ENCODE results near the gene TSHZ1. TPM values are rescaled to one million over a fixed set of nuclear protein-coding genes. Genes with fewer than 3 reads are reported as not detected.

TSHZ1 gene
- total RNA-seq, 4 donors from 2014 or later: 17.9 to 41.7 (median 32.2) TPM

DNA sequence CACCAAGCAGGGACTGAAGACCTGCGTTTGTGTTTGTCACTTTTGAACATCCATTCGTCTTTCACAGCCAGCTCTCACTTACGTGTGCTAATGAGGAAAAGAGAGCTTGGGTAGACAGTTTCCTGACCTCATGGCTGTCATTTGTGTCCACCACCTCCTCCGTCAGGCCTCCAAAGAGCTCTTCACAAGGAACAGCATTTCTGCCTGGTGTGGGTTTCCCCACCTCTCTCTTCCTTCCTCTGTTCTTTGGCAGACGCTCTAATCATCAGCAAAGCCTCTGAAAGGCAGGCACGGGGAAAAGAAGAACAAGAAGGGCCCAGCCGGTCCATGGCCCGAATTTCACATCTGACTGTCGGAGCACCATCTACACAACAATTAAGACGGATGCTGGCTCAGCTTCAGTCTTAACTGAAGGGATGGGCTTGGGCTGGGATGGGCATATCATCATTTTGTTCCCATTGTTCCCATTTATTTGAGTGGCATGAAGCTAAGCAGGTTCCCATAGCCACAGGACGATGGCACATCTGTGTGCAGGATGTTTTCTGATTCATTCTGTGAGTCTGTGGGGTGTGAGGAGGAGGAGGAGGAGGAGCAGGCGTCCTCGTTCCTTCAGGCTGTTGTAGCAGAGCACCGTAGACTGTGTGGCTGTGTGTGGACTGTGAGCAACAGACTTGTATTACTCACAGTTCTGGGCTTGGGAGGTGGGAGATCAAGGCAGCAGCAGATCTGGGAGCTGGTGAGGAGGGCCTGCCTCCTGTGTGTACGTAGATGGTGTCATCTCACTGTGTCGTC lies 66.4 kb downstream of the TSHZ1 start:
- no peaks in the 10 kb centered on the region for H3K9me3 ChIP-seq
- TF ChIP-seq CTCF (IDR thresholded peaks at IDR 0.05): no peak
- TF ChIP-seq POLR2A (IDR thresholded peaks at IDR 0.05; ENCODE audit: low read depth): no peak
- TF ChIP-seq POLR2AphosphoS5 (IDR thresholded peaks at IDR 0.05): no peak
- TF ChIP-seq EP300 (IDR thresholded peaks at IDR 0.05): no peak
- no peak overlapping the region for H3K4me3 ChIP-seq
- no peak overlapping the region for H3K27ac ChIP-seq (replicated peaks in 1 of 4)
- no peaks in the 10 kb centered on the region for H3K27me3 ChIP-seq
- no peak for DNase-seq (ENCODE audit: extremely low spot score)
- no peaks in the 10 kb centered on the region for H3K36me3 ChIP-seq
- peaks cover 0 to 42% (median 21%) of the 10 kb centered on the region in 4 donors for H3K4me1 ChIP-seq
- intact Hi-C loops (cut with DNase I): no loop called here
- WGBS: 74% methylated on average over 16 of the region's 16 CpGs

DNA sequence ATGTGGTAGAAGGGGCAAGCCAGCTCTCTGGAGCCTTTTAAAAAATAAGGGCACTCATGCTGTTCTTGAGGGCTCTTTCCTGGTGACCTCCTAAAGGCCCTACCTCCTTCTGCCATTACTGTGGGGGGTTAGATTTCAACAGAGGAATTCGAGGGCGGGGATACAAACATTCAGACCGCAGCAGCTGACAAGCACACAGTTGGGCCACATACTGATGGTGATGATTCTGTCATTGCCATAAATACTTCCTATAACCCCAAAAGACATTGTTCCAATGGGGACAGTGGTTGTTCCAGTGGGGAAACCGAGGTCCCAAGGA lies 67.0 kb downstream of the TSHZ1 start:
- DNase-seq (ENCODE audit: extremely low spot score): no peak
- no peak overlapping the region for H3K27ac ChIP-seq (replicated peaks in 1 of 4)
- intact Hi-C loops (cut with DNase I): no loop called here
- H3K4me3 ChIP-seq: no peak overlapping the region
- peaks cover 0 to 36% (median 21%) of the 10 kb centered on the region in 4 donors for H3K4me1 ChIP-seq
- H3K36me3 ChIP-seq: peaks cover 0 to under 1% (median 0%) of the 10 kb centered on the region in 4 donors
- 70% methylated on average over 4 of the region's 4 CpGs for WGBS
- no peaks in the 10 kb centered on the region for H3K9me3 ChIP-seq
- TF ChIP-seq POLR2A (IDR thresholded peaks at IDR 0.05; ENCODE audit: low read depth): no peak
- TF ChIP-seq POLR2AphosphoS5 (IDR thresholded peaks at IDR 0.05): no peak
- TF ChIP-seq CTCF (IDR thresholded peaks at IDR 0.05): no peak
- TF ChIP-seq EP300 (IDR thresholded peaks at IDR 0.05): no peak
- no peaks in the 10 kb centered on the region for H3K27me3 ChIP-seq

GRCh38 chr18:75279381-75279780 lies 68.8 kb downstream of the TSHZ1 start:
- TF ChIP-seq CTCF (IDR thresholded peaks at IDR 0.05): no peak
- no peak for TF ChIP-seq POLR2AphosphoS5 (IDR thresholded peaks at IDR 0.05)
- TF ChIP-seq EP300 (IDR thresholded peaks at IDR 0.05): no peak
- TF ChIP-seq POLR2A (IDR thresholded peaks at IDR 0.05; ENCODE audit: low read depth): no peak
- H3K9me3 ChIP-seq: no peaks in the 10 kb centered on the region
- intact Hi-C loops (cut with DNase I): no loop called here
- WGBS: 96% methylated on average over 5 of the region's 5 CpGs
- DNase-seq (ENCODE audit: extremely low spot score): peak; percentile 47
- peaks cover 0 to 28% (median 21%) of the 10 kb centered on the region in 4 donors for H3K4me1 ChIP-seq
- H3K27me3 ChIP-seq: no peaks in the 10 kb centered on the region
- H3K36me3 ChIP-seq: peaks cover 0 to 5% (median 0%) of the 10 kb centered on the region in 4 donors
- no peak overlapping the region for H3K4me3 ChIP-seq
- H3K27ac ChIP-seq (replicated peaks in 1 of 4): no peak overlapping the region

DNA sequence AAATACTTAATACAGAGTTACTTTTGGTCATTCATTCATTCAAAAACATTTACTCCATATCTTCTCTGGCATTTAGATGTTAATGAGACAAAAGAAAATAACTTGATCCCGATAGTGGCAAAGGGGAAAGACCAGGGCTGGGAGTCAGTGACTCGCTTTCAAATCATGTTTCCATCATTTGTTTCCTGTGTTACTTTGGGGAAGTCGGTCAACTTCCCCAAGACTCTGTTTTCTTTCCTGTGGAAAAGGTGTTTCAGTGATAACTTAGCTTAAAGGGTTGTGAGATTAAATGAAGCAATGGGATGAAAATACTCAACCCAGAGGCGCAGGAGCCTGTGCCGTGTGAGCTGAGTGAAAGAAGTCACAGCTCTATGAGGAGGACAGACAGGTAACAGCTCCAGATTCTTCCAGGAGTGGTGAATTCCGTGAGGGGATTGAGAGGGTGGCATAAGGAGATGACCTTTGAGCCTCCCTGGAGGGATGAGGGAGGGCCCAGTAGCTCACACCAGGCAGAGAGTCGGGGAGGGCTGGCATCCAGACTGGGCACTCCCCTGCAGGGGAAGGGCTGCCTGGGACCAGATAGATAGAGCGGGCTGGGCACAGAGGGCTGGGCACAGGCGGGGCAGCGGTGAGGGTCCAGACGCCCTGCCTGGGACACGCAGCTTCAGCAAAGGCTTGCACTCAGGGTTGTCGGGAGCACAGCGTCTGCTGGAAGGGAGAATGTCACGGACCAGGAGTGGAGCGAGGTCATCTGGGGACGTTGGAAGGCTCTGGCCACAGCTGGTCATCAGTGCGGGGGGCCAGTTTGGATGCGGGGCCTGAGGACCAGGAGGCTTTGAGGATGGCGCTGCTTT lies 70.1 kb downstream of the TSHZ1 start:
- H3K27me3 ChIP-seq: no peaks in the 10 kb centered on the region
- no peak for TF ChIP-seq EP300 (IDR thresholded peaks at IDR 0.05)
- TF ChIP-seq CTCF (IDR thresholded peaks at IDR 0.05): no peak
- TF ChIP-seq POLR2A (IDR thresholded peaks at IDR 0.05; ENCODE audit: low read depth): no peak
- peak in 1 of 2 donors; percentile 15 for TF ChIP-seq POLR2AphosphoS5 (IDR thresholded peaks at IDR 0.05)
- H3K36me3 ChIP-seq: peaks cover 0 to 8% (median 5%) of the 10 kb centered on the region in 4 donors
- peak overlapping the region in 2 of 4 donors; percentile 38 for H3K27ac ChIP-seq (replicated peaks in 1 of 4)
- no peaks in the 10 kb centered on the region for H3K9me3 ChIP-seq
- DNase-seq (ENCODE audit: extremely low spot score): no peak
- intact Hi-C loops (cut with DNase I): no loop called here
- 86% methylated on average over 20 of the region's 20 CpGs for WGBS
- peaks cover 0 to 28% (median 21%) of the 10 kb centered on the region in 4 donors for H3K4me1 ChIP-seq
- H3K4me3 ChIP-seq: no peak overlapping the region
